GM12878 (cell line): ENCODE results near the gene SNX30.

Source experiments
- SRF ChIP-seq, 2 experiments: IDR thresholded peaks; 2 replicates each; pipeline ENCODE4 v1.6.1; 2011; ENCODE audit warnings: low read depth in 2 of 2, low read length in 2 of 2, mild to moderate bottlenecking in 1 of 2, moderate library complexity in 1 of 2
- ZNF274 ChIP-seq: IDR thresholded peaks from one replicate; pipeline ENCODE4 v1.8.0; 2011; ENCODE audit not compliant: insufficient read length, insufficient read depth
- TF ChIP-seq, protein P1 (sequence below), 3 experiments: IDR thresholded peaks in 2 of 3; conservative IDR thresholded peaks in 1 of 3; 2 replicates each; pipeline ENCODE4 v1.5.1; 2011; ENCODE audit warnings: low read depth in 3 of 3, low read length in 3 of 3, mild to moderate bottlenecking in 3 of 3, control low read depth in 2 of 3, moderate library complexity in 2 of 3, inconsistent platforms in 1 of 3, mixed read lengths in 1 of 3; ENCODE audit not compliant: control insufficient read depth in 2 of 3, insufficient read depth in 1 of 3; ENCODE audit errors: extremely low read depth in 1 of 3

DNA sequence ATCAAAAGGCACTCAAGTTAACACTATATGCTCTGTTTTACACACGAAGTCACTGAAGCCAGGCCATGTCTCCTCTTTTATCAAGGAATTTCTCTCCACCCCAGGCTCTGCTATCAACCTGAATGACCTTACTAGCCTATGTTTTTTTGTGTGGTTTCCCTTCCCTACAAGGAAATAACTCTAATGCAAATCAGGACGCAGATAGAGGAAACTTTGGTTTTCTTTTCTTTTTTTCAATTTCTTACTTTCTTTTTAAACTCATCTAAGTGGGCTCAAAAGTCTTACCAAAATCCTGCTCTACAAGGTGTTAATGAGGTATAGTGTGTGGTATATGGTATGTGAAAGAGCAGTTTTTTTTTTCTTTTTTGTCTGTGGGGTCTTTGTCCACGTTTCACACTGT is 145.6 kb downstream of the SNX30 start:
- TF ChIP-seq ZNF274 (no peak), SRF (IDR thresholded peaks at IDR 0.05; ENCODE audit: low read depth in 2 of 2, low read length in 2 of 2) (no peak)
- TF ChIP-seq, protein P1, sequence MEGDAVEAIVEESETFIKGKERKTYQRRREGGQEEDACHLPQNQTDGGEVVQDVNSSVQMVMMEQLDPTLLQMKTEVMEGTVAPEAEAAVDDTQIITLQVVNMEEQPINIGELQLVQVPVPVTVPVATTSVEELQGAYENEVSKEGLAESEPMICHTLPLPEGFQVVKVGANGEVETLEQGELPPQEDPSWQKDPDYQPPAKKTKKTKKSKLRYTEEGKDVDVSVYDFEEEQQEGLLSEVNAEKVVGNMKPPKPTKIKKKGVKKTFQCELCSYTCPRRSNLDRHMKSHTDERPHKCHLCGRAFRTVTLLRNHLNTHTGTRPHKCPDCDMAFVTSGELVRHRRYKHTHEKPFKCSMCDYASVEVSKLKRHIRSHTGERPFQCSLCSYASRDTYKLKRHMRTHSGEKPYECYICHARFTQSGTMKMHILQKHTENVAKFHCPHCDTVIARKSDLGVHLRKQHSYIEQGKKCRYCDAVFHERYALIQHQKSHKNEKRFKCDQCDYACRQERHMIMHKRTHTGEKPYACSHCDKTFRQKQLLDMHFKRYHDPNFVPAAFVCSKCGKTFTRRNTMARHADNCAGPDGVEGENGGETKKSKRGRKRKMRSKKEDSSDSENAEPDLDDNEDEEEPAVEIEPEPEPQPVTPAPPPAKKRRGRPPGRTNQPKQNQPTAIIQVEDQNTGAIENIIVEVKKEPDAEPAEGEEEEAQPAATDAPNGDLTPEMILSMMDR (IDR thresholded peaks at IDR 0.05 in 2 of 3, conservative IDR thresholded peaks at IDR 0.05 in 1 of 3; ENCODE audit: control insufficient read depth in 2 of 3, extremely low read depth in 1 of 3, insufficient read depth in 1 of 3, low read depth in 3 of 3, low read length in 3 of 3): no peak
